ENCODE results near the gene KIAA1328. TPM values are rescaled to one million over a fixed set of nuclear protein-coding genes. Genes with fewer than 3 reads are reported as not detected.

KIAA1328 gene
- total RNA-seq, 1 donor from 2014 or later, result 5.8 TPM

- no peak for TF ChIP-seq CTCF (IDR thresholded peaks at IDR 0.05; ENCODE audit: insufficient read depth, low read length, severe bottlenecking)
- DNase-seq (ENCODE audit: low read depth) (no peak), FAIRE-seq (no peak)
- Histone ChIP-seq H3K4me3 (ENCODE audit: low read depth, low read length) (no peak overlapping the region), H3K27me3 (ENCODE audit: control insufficient read depth, insufficient read depth, low read length) (no peaks in the 10 kb centered on the region), H3K36me3 (ENCODE audit: control insufficient read depth, insufficient read depth, low read length) (no peaks in the 10 kb centered on the region)
These were observed 401.8 kb downstream of the KIAA1328 start for GRCh38 chr18:37230768-37231167.

- DNase-seq (ENCODE audit: low read depth) (no peak), FAIRE-seq (no peak)
- no peaks in the 10 kb centered on the region for H3K27me3 ChIP-seq (ENCODE audit: control insufficient read depth, insufficient read depth, low read length)
- H3K4me3 ChIP-seq (ENCODE audit: low read depth, low read length), result no peak overlapping the region
- no peaks in the 10 kb centered on the region for H3K36me3 ChIP-seq (ENCODE audit: control insufficient read depth, insufficient read depth, low read length)
- no peak for TF ChIP-seq CTCF (IDR thresholded peaks at IDR 0.05; ENCODE audit: insufficient read depth, low read length, severe bottlenecking)
These were observed 402.3 kb downstream of the KIAA1328 start for GRCh38 chr18:37231251-37231650.

- TF ChIP-seq CTCF (IDR thresholded peaks at IDR 0.05; ENCODE audit: insufficient read depth, low read length, severe bottlenecking), result no peak
- DNase-seq (ENCODE audit: low read depth), result no peak
These were observed 406.7 kb downstream of the KIAA1328 start for GRCh38 chr18:37235583-37235982.

GRCh38 chr18:37238282-37239108 is 409.6 kb downstream of the KIAA1328 start:
- Histone ChIP-seq H3K27me3 (ENCODE audit: control insufficient read depth, insufficient read depth, low read length) (no peaks in the 10 kb centered on the region), H3K36me3 (ENCODE audit: control insufficient read depth, insufficient read depth, low read length) (no peaks in the 10 kb centered on the region), H3K4me3 (ENCODE audit: low read depth, low read length) (no peak overlapping the region)
- no peak for DNase-seq (ENCODE audit: low read depth)
- no peak for FAIRE-seq
- no peak for TF ChIP-seq CTCF (IDR thresholded peaks at IDR 0.05; ENCODE audit: insufficient read depth, low read length, severe bottlenecking)

More at GRCh38 chr18:37235583-37235982, 406.7 kb downstream of the KIAA1328 start:
- no peaks in the 10 kb centered on the region for H3K27me3 ChIP-seq (ENCODE audit: control insufficient read depth, insufficient read depth, low read length)
- H3K36me3 ChIP-seq (ENCODE audit: control insufficient read depth, insufficient read depth, low read length), result no peaks in the 10 kb centered on the region
- no peak overlapping the region for H3K4me3 ChIP-seq (ENCODE audit: low read depth, low read length)
- no peak for FAIRE-seq

GRCh38 chr18:37242091-37242490 is 413.2 kb downstream of the KIAA1328 start:
- no peaks in the 10 kb centered on the region for H3K27me3 ChIP-seq (ENCODE audit: control insufficient read depth, insufficient read depth, low read length)
- FAIRE-seq, result no peak

More at GRCh38 chr18:37242091-37242490, 413.2 kb downstream of the KIAA1328 start:
- no peak for DNase-seq (ENCODE audit: low read depth)
- Histone ChIP-seq H3K4me3 (ENCODE audit: low read depth, low read length) (no peak overlapping the region), H3K36me3 (ENCODE audit: control insufficient read depth, insufficient read depth, low read length) (no peaks in the 10 kb centered on the region)
- no peak for TF ChIP-seq CTCF (IDR thresholded peaks at IDR 0.05; ENCODE audit: insufficient read depth, low read length, severe bottlenecking)
